ENCODE data around the gene PHAF1. TPM values are rescaled to one million over a fixed set of nuclear protein-coding genes. Genes with fewer than 3 reads are reported as not detected.
A peak's percentile ranks its signal among the peaks of the same experiment; 100 is the strongest.

The PHAF1 gene
- total and polyA plus RNA-seq, 2 of the 13 experiments (the other 11 are each of a cell fraction or from before 2014, with no cell fraction given) = 48.3 to 174 TPM

GRCh38 chr16:67185651-67186134, 76.0 kb downstream of the PHAF1 start (continued):
- TF ChIP-seq ZNF496 (CRISPR knock-in tag; IDR thresholded peaks at IDR 0.05; ENCODE audit: insufficient replicate concordance) (no peak), MAF1 (CRISPR knock-in tag; IDR thresholded peaks at IDR 0.05; ENCODE audit: borderline replicate concordance) (no peak), ZBTB39 (CRISPR knock-in tag; IDR thresholded peaks at IDR 0.05) (0 out of 2 replicates have a peak, but pooled peaks have one; percentile 8), ZNF839 (CRISPR knock-in tag; IDR thresholded peaks at IDR 0.05; ENCODE audit: borderline replicate concordance) (no peak), ZKSCAN5 (CRISPR knock-in tag; IDR thresholded peaks at IDR 0.05) (peak; percentile 11; the same call in 1 of the 2 replicates), ZNF75D (CRISPR knock-in tag; IDR thresholded peaks at IDR 0.05; ENCODE audit: borderline replicate concordance) (no peak), ZNF652 (CRISPR knock-in tag; IDR thresholded peaks at IDR 0.05; ENCODE audit: borderline replicate concordance, low read depth) (no peak), MYNN (CRISPR knock-in tag; IDR thresholded peaks at IDR 0.05; ENCODE audit: low read depth) (no peak), RELA (CRISPR knock-in tag; IDR thresholded peaks at IDR 0.05) (no peak), GATAD1 (CRISPR knock-in tag; IDR thresholded peaks at IDR 0.05) (no peak), ZNF264 (CRISPR knock-in tag; IDR thresholded peaks at IDR 0.05) (peak; percentile 4; the same call in 1 of the 2 replicates), ZNF343 (CRISPR knock-in tag; IDR thresholded peaks at IDR 0.05) (no peak), NR2F2 (IDR thresholded peaks at IDR 0.05; ENCODE audit: borderline replicate concordance, low read depth) (no peak), ZNF160 (CRISPR knock-in tag; IDR thresholded peaks at IDR 0.05) (no peak), LCORL (IDR thresholded peaks at IDR 0.05) (no peak), LCORL (CRISPR knock-in tag; IDR thresholded peaks at IDR 0.05) (peak; percentile 22; the same call in 1 of the 2 replicates), DBP (CRISPR knock-in tag; IDR thresholded peaks at IDR 0.05; ENCODE audit: not compliant biosample characterization) (no peak), RFX5 (IDR thresholded peaks at IDR 0.05; ENCODE audit: low read depth, low read length) (no peak), KAT8 (CRISPR knock-in tag; IDR thresholded peaks at IDR 0.05) (no peak), HCFC1 (IDR thresholded peaks at IDR 0.05; ENCODE audit: low read depth, low read length) (no peak), ZNF329 (CRISPR knock-in tag; IDR thresholded peaks at IDR 0.05; ENCODE audit: low read depth) (peak; percentile 16; the same call in 1 of the 2 replicates), KLF13 (CRISPR knock-in tag; IDR thresholded peaks at IDR 0.05) (0 out of 2 replicates have a peak, but pooled peaks have one; percentile 6), FOXK2 (IDR thresholded peaks at IDR 0.05) (no peak)
- TF ChIP-seq, protein P1, sequence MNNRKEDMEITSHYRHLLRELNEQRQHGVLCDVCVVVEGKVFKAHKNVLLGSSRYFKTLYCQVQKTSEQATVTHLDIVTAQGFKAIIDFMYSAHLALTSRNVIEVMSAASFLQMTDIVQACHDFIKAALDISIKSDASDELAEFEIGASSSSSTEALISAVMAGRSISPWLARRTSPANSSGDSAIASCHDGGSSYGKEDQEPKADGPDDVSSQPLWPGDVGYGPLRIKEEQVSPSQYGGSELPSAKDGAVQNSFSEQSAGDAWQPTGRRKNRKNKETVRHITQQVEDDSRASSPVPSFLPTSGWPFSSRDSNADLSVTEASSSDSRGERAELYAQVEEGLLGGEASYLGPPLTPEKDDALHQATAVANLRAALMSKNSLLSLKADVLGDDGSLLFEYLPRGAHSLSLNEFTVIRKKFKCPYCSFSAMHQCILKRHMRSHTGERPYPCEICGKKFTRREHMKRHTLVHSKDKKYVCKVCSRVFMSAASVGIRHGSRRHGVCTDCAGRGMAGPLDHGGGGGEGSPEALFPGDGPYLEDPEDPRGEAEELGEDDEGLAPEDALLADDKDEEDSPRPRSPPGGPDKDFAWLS (CRISPR knock-in tag; IDR thresholded peaks at IDR 0.05; ENCODE audit: borderline replicate concordance) = 0 out of 2 replicates have a peak, but pooled peaks have one; percentile 4
- TF ChIP-seq, protein P2, sequence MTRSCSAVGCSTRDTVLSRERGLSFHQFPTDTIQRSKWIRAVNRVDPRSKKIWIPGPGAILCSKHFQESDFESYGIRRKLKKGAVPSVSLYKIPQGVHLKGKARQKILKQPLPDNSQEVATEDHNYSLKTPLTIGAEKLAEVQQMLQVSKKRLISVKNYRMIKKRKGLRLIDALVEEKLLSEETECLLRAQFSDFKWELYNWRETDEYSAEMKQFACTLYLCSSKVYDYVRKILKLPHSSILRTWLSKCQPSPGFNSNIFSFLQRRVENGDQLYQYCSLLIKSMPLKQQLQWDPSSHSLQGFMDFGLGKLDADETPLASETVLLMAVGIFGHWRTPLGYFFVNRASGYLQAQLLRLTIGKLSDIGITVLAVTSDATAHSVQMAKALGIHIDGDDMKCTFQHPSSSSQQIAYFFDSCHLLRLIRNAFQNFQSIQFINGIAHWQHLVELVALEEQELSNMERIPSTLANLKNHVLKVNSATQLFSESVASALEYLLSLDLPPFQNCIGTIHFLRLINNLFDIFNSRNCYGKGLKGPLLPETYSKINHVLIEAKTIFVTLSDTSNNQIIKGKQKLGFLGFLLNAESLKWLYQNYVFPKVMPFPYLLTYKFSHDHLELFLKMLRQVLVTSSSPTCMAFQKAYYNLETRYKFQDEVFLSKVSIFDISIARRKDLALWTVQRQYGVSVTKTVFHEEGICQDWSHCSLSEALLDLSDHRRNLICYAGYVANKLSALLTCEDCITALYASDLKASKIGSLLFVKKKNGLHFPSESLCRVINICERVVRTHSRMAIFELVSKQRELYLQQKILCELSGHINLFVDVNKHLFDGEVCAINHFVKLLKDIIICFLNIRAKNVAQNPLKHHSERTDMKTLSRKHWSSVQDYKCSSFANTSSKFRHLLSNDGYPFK (CRISPR knock-in tag; IDR thresholded peaks at IDR 0.05; ENCODE audit: borderline replicate concordance) = 0 out of 2 replicates have a peak, but pooled peaks have one; percentile 1

All from HepG2 (cell line).